Measurements from ENCODE around the gene PRICKLE2.

The PRICKLE2 gene

GRCh38 chr3:64152676-64153466 is 72.4 kb downstream of the PRICKLE2 start:
- DNase-seq, result no peak

- no peak for DNase-seq
Observed at GRCh38 chr3:64152086-64152485, 73.2 kb downstream of the PRICKLE2 start.

DNA sequence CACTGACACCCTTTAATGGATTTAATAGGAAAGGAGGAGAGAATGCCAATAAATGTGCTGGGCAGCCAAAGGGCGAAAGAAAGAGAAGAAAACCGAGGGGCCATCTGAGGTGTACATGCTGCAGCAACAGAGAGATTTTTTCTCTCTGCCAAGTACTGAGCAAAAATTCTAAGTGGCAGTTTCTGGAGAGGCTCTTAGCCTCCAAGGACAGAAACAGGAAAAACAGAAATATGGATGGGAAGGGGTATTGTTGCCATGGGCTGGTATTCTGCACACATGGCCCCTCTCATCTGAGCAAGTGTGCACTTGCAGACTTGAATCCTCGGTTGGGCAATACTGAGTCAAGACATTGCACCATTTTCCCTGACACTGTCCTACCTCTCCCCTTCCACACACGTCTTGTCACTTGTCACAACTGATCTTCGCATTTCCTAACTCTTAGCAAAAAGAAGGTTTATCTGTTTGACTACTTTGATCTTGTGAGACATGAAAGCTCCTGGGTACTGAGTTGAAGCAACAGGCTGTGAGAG is 73.9 kb downstream of the PRICKLE2 start:
- DNase-seq, result no peak

DNA sequence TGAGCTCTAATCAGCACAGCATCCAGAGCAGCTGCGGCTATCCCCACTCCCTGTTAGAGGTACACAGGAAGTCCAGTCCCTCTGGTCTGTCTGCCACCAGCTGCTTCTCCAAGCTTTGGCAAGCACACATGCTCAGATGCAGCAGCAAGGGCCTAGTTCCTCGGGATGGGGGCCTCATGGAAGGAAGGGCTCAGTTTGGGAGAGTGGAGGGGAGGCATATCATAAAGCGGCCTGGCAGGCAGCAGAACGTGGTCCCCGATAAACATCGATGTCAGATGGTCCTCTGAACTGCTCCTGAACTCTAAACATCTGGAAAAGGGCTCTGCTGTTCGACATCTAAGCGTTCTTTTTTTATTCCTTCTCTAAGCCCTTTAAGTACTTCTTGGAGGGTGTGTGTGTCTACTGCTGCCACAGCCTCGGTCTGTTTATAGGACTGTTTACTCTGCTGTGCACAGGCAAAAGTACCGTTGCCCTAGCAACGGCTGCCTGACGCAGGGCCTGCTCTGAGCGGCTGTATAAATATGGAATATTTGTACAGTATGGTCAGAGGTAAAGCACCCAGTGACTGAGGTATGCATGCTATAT is 74.6 kb downstream of the PRICKLE2 start:
- no peak for DNase-seq

- DNase-seq, result no peak
Observed at GRCh38 chr3:64149886-64150285, 75.4 kb downstream of the PRICKLE2 start.

DNA sequence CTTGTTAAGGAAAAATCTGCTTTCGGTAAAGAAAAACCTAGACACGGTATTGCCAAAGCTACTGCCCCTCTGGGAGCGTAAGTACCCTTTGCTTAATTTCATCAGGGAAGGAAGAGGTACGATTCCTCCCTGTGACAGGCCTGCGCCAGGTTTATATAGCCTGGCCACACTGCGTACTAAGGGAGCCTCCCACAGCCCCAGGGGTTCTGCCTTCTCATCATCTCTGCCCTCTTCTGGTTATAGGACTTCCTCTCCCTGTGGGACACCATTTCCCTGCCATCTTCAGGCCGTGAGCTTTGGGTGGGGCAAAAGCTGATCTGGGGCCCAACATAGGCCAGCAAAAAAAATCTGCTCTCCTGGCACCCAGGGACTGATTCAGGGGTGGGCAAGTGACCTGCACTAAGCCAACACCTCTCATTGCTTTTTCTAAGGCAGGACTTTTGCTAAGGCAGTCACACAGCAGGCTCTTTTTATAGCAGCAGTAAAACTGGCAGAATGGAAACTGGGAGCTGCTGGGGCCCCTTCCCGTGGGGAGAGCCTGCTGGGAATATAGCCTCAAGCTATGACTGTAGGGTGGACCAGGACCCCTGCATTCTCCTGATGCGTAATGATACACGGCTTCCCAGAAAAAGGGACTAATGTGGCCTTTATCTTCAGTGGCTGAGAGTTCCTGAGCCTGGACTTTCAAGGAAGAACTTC is 76.2 kb downstream of the PRICKLE2 start:
- DNase-seq, result no peak

- DNase-seq, result no peak
Observed at GRCh38 chr3:64147211-64147610, 78.1 kb downstream of the PRICKLE2 start.

DNA sequence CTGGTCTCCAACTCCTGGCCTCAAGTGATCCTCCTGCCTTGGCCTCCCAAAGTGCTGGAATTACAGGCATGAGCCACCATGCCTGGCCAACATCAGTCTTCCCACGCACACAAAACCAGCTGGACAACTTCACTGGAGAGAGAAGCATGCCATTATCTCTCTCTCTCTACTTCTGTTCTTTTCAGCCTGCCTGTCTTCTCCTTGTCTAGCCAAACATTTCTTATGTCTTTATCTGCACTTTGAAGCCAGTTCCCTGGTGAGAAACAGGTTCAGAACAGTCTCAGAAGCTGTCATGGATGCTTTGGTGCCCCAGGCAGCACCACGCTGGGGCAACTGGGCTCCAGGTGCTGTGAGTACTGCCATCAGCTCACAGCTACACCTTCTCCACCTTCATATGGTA is 79.8 kb downstream of the PRICKLE2 start:
- no peak for DNase-seq

- DNase-seq, result no peak
Observed at GRCh38 chr3:64144241-64144900, 80.9 kb downstream of the PRICKLE2 start.

DNA sequence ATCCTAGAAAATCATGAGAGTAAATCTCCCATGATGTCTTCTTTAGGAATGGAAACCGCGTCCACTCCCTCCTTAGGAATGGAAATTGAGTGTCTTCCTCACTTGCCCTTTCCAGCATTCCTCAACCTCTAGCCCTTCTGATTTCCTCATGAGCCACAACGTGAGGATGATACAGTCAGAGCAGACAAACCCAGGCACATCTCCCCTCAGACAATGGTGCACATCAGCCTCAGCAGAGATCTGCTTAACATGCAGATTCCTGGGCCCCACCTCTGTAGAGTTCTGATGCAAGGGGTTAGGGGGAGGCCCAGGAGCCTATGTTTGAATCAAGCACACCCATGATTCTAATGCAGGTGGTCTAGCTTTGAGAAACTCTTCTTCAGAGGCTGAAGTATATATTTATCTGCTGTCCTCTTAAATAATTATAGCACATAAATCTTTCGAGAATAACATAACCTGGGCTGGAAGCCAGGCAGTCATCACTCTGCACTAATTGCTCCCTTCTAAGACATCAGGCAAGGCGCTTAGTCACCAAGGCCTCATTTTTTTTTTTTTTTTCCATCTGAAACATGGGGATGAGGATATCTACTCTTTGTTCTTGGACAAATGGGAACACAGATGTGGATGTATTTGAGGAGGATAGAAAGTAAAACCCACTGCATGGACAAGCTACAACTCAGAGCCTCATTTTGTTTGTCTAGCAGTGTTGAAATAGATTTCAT is 81.7 kb downstream of the PRICKLE2 start:
- no peak for DNase-seq

- no peak for DNase-seq
Observed at GRCh38 chr3:64141476-64141875, 83.8 kb downstream of the PRICKLE2 start.

DNA sequence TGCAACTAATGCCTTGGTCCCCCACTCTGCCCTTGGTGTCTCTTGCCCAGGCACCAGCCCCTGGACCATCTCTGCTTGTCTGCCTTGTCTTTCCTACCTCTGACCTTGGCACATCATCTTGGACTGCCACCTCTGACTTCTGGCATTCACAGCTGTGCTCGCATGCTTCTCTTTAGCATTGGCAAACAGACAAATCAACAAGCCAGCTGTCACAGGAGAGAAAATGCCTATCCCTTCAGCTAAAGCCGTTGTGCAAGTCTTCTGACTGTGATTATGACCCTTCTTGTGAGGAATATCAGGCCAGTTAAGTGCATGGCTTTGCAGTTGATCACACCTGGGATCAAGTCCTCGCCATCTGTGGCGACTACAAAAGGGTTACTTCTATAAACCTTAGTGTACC is 84.6 kb downstream of the PRICKLE2 start:
- no peak for DNase-seq

DNA sequence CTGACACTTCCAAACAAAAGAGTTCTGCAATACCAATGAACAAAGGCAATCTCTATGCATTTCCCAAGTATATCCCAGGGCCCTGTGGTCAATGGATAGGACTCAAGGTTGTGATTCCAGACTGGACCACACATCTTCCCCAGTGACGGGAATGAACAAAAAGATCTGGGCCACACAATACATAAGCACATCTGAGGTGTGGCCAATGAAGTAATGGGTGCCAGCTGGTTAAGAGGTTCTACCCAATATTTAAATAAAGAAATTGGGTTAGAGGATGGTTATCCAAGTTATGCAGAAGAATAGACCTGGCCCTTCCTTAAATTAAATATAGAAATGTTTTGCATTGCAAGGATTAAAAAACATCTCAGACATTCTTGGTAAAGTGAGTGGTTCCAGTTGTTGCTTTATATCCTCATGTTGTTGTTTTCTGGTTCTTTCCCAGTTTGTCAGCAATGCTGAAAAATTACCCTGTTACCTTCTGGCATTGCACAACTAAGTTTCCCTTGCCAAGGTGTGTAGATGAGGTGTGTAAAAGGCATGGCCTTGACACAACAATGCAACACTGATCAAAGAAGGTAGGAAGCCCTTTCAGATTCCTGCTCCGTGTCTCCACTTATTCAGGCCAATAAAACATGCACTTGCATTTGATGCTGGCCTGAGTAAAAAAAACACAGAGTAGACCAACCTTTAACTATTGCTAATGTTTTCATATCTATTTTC is 86.5 kb downstream of the PRICKLE2 start:
- DNase-seq, result no peak

DNA sequence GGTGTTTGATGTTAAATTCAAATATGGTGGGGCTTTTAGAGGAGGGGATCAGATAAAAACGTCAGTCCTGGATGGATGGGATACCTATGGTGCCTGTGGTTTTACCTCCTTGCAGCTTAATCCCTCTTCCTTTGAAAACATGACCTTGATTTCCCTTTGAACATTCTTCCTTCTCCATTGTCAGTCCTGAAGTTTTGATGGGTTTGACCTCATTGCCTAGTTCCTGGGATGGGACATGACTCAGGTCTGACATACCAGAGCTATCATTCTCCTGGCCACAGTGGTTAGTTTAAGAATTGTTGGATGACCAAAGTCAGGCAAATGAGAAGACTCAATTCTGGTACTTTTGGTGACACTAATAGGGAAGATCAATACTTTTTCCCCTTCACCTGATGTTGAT is 87.2 kb downstream of the PRICKLE2 start:
- no peak for DNase-seq

- DNase-seq, result no peak
Observed at GRCh38 chr3:64134882-64135281, 90.4 kb downstream of the PRICKLE2 start.

GRCh38 chr3:64133987-64134386 is 91.3 kb downstream of the PRICKLE2 start:
- no peak for DNase-seq

DNA sequence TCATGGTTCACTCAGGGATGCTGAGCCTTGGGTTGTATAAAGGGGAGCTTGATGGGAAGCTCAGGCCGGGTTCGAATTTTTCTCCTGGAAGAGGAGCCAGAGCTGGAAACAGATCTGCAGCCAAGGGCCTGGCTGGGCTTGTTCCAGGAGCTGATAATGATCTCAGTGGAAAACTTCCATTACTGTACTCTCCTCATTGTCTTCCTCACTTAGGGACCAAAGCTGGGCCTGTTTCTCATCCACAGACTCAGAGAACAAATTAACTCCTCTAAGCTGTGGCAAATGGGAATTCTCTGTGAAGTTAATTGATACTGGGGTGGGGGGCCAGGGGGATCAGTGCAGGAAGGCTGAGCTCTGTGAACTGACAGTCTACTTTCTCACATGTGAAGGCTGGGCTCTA is 92.0 kb downstream of the PRICKLE2 start:
- no peak for DNase-seq

GRCh38 chr3:64131725-64132469 is 93.4 kb downstream of the PRICKLE2 start:
- DNase-seq, result no peak

- DNase-seq, result no peak
Observed at GRCh38 chr3:64130436-64130835, 94.8 kb downstream of the PRICKLE2 start.

DNA sequence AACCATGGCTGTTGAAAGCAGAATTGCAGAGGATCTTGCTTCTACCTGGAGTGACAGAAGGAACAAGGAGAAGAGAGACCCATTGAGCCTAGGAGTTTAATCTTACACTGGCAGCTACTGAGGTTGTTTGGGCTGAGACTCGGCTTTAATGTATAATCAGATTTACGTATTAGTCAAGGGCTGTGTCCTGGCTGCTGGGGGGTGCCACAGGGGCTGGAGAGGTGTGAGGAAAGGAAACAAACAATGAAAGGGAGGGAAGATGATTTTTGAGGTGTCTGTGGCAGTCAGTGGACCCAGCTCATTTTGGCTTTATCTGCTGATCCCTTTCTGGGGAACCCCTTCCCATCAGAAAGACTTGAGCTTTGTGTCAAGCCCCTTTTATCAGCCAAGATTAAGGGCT is 95.7 kb downstream of the PRICKLE2 start:
- no peak for DNase-seq

- DNase-seq, result no peak
Observed at GRCh38 chr3:64129106-64129505, 96.2 kb downstream of the PRICKLE2 start.

Data from activated naive CD4-positive, alpha-beta T cell (primary cell).